Cardiac muscle cell (in vitro differentiated cells and primary cell): ENCODE results near the gene TMEM106C. TPM values are rescaled to one million over a fixed set of nuclear protein-coding genes. Genes with fewer than 3 reads are reported as not detected.

Experiments
- DNase-seq, 2 donors: peaks; one replicate each; pipeline versions ENCODE4 v3.0.0 to v3.0.0-alpha.2; 2010 to 2017; ENCODE audit warnings: low read depth in 1 of 2, low spot score in 1 of 2
- H3K27ac ChIP-seq: fragments of 200-600 bp; sonication (generic); 2 replicates; pipeline ENCODE4 v1.5.1; 2016
- H3K27me3 ChIP-seq: fragments of 200-600 bp; sonication (generic); 2 replicates; pipeline ENCODE4 v1.6.0; 2016; ENCODE audit warnings: control low read depth
- H3K36me3 ChIP-seq: fragments of 200-600 bp; sonication (generic); 2 replicates; pipeline ENCODE4 v1.5.1; 2016; ENCODE audit warnings: control low read depth
- H3K4me1 ChIP-seq: fragments of 200-600 bp; sonication (generic); 2 replicates; pipeline ENCODE4 v1.8.1; 2017; ENCODE audit warnings: low read depth, mild to moderate bottlenecking, mixed run types
- H3K4me3 ChIP-seq: fragments of 200-600 bp; sonication (generic); 2 replicates; pipeline ENCODE4 v1.5.1; 2016; ENCODE audit warnings: mild to moderate bottlenecking
- H3K9me3 ChIP-seq: fragments of 200-600 bp; sonication (generic); 2 replicates; pipeline ENCODE4 v1.5.1; 2017; ENCODE audit warnings: low read depth, mild to moderate bottlenecking, control low read depth
- polyA plus RNA-seq: library from polyadenylated mRNA; unstranded; fragments of >200 nt; fragmentation: Nextera tagmentation; extraction: Ambion mirVana; gene quantifications from 2 replicates; pipeline ENCODE4 v1.2.1, GENCODE V29; 2016
- total RNA-seq: library from RNA; depleted of rRNA; stranded (reverse); fragments of >200 nt; gene quantifications from 2 replicates; pipeline ENCODE4 v1.2.3, GENCODE V29; 2016
- TF ChIP-seq, protein P1 (sequence below): IDR thresholded peaks from 2 replicates; pipeline ENCODE4 v1.5.1; 2012; ENCODE audit warnings: low read depth, mild to moderate bottlenecking, low read length

Gene TMEM106C
- total and polyA plus RNA-seq, 2 experiments from 2014 or later: 100 to 108 TPM

GRCh38 chr12:47988073-47989022 lies 25.0 kb downstream of the TMEM106C start:
- H3K4me3 ChIP-seq: no peak overlapping the region
- H3K27ac ChIP-seq: no peak overlapping the region
- H3K36me3 ChIP-seq: peaks cover 37% of the 10 kb centered on the region
- no peak for DNase-seq
- no peaks in the 10 kb centered on the region for H3K9me3 ChIP-seq
- no peaks in the 10 kb centered on the region for H3K27me3 ChIP-seq
- TF ChIP-seq, protein P1, sequence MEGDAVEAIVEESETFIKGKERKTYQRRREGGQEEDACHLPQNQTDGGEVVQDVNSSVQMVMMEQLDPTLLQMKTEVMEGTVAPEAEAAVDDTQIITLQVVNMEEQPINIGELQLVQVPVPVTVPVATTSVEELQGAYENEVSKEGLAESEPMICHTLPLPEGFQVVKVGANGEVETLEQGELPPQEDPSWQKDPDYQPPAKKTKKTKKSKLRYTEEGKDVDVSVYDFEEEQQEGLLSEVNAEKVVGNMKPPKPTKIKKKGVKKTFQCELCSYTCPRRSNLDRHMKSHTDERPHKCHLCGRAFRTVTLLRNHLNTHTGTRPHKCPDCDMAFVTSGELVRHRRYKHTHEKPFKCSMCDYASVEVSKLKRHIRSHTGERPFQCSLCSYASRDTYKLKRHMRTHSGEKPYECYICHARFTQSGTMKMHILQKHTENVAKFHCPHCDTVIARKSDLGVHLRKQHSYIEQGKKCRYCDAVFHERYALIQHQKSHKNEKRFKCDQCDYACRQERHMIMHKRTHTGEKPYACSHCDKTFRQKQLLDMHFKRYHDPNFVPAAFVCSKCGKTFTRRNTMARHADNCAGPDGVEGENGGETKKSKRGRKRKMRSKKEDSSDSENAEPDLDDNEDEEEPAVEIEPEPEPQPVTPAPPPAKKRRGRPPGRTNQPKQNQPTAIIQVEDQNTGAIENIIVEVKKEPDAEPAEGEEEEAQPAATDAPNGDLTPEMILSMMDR: no peak
- no peaks in the 10 kb centered on the region for H3K4me1 ChIP-seq

DNA sequence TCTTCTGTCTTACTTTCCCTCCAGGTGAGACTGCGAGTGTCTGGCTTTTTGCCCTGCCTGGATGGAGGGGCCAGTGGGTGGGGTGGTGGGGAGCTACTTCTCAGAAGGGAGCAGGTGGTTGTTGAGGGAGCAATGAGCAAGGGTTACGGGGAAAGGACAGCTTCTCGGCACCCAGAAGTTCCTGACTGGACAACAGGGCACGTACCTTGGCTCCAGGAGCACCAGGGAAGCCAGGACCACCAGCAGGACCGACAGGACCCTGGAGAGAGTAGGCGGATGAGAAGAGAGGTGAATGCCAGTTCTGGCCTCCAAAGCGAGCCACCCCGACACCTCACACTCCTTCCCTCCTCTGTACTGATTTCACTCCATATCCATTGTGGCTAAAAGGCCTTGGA lies 25.6 kb downstream of the TMEM106C start:
- Histone ChIP-seq H3K4me1 (no peaks in the 10 kb centered on the region), H3K4me3 (no peak overlapping the region), H3K9me3 (no peaks in the 10 kb centered on the region), H3K27me3 (no peaks in the 10 kb centered on the region), H3K27ac (no peak overlapping the region), H3K36me3 (peaks cover 34% of the 10 kb centered on the region)
- no peak for DNase-seq
- TF ChIP-seq, protein P1: no peak

DNA sequence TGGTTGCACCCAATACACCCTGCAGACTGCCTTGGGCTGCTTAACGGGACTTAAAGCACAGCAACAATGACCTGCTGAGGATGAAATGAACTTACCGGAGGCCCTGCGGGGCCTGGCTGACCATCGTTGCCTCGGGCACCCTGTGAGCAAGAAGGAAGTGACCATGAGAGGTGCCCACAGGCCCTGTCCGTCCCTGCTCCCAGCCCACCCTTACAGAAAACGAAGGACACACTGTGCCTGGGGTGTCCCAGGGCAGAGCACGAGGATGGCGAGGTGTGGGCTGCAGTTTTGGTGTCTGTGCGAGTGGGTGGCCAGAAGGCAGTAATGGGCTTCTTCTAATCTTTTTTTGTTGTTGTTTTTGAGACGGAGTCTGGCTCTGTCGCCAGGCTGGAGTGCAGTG lies 26.3 kb downstream of the TMEM106C start:
- no peaks in the 10 kb centered on the region for H3K4me1 ChIP-seq

GRCh38 chr12:47990351-47991105 lies 27.1 kb downstream of the TMEM106C start:
- TF ChIP-seq, protein P1: no peak
- Histone ChIP-seq H3K4me3 (no peak overlapping the region), H3K27me3 (no peaks in the 10 kb centered on the region), H3K9me3 (no peaks in the 10 kb centered on the region), H3K4me1 (no peaks in the 10 kb centered on the region), H3K27ac (no peak overlapping the region), H3K36me3 (peaks cover 32% of the 10 kb centered on the region)
- DNase-seq: peak in 1 of 2 donors; percentile 42

More for the DNA sequence above, 26.3 kb downstream of the TMEM106C start:
- Histone ChIP-seq H3K9me3 (no peaks in the 10 kb centered on the region), H3K27me3 (no peaks in the 10 kb centered on the region), H3K4me3 (no peak overlapping the region), H3K36me3 (peaks cover 31% of the 10 kb centered on the region), H3K27ac (no peak overlapping the region)
- TF ChIP-seq, protein P1: no peak
- DNase-seq: no peak

DNA sequence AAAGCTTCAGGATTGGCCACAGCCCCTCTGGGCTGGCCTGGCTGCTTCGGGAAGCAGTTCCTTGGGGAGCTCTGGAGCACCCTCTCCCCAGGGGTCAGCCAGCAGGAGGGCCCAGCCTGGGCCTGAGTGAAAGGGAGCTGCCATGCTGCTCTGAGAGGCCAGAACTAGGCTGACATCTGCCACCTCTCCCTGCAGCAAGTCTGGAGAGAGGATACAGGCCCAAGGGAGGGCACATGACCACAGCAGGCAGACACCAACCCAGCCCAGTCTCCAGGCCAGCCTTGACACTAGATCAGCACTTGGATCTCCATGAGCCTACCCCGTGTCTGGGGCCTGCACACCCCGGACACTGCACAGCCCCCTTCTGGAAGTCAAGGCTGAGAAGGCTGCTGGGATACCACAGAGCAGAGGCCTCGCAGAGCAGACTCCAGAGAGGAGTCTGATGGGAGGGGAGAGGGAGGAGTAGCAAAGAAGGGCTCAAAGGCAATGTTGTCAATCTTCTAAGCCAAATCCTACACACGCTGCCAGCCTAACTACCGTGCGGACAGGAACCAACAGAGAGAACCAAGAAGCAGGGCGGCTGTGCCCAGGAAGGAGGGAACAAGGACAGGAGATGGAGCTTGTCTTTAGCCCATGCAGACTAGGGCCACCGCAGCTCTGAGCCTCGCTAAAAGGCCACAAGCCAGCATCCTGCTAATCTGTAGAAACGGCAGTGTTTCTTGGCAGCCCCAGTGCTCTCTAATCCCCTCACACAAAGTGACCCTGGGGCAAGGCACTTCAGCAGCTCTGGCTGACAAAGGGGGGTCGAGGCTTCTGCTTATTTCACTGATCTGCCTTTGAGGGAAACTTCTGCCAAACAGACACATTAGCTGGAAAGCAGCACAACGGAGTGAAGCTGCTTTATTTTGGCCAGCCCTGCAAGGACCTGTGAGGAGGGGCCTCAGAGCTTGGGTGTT lies 28.0 kb downstream of the TMEM106C start:
- H3K9me3 ChIP-seq: no peaks in the 10 kb centered on the region
- H3K27me3 ChIP-seq: no peaks in the 10 kb centered on the region
- H3K27ac ChIP-seq: no peak overlapping the region
- no peak overlapping the region for H3K4me3 ChIP-seq
- H3K36me3 ChIP-seq: peaks cover 31% of the 10 kb centered on the region
- no peaks in the 10 kb centered on the region for H3K4me1 ChIP-seq
- DNase-seq: no peak
- TF ChIP-seq, protein P1: no peak
